ENCODE measurements around the gene ZNF496.

DNA sequence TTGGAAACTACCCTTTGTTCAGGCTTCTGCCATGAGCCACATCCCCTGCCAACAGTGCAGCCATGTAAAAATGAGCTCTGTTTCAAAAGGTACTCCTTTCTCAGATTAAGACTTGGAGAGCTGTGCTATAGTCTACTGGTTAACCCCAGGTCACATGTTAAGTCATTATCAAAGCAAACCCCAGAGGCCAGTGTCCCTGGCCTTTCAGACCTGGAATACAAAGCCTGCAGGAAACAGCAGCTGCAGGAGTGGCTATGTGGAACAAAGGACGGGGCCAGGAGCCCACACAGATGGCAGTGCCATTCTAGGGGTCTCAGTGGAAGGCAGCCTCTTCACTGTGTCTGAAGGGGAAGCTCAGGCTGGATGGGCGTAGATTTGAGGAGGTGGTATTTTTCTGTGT is 6.7 kb downstream of the ZNF496 start:
- no peak for TF ChIP-seq PPARD (CRISPR knock-in tag; IDR thresholded peaks at IDR 0.05)
- TF ChIP-seq E2F1 (CRISPR knock-in tag; IDR thresholded peaks at IDR 0.05), result no peak
- TF ChIP-seq RNF2 (IDR thresholded peaks at IDR 0.05), result no peak
- TF ChIP-seq BRCA1 (IDR thresholded peaks at IDR 0.05), result no peak
- TF ChIP-seq BRCA1 (CRISPR knock-in tag; IDR thresholded peaks at IDR 0.05), result no peak
- TF ChIP-seq MLX (CRISPR knock-in tag; conservative IDR thresholded peaks at IDR 0.05), result no peak
- TF ChIP-seq BRD4 (IDR thresholded peaks at IDR 0.05), result no peak
- TF ChIP-seq CEBPB (tag; IDR thresholded peaks at IDR 0.05), result no peak
- no peak for TF ChIP-seq NELFE (IDR thresholded peaks at IDR 0.05; ENCODE audit: insufficient read depth, insufficient read length)
- no peak for TF ChIP-seq CTCF (IDR thresholded peaks at IDR 0.05 in 2 of 3, conservative IDR thresholded peaks at IDR 0.05 in 1 of 3; ENCODE audit: insufficient read depth in 2 of 3, low read depth in 1 of 3, low read length in 3 of 3)
- no peak for TF ChIP-seq POLR2A (conservative IDR thresholded peaks at IDR 0.05)
- TF ChIP-seq HDAC6 (IDR thresholded peaks at IDR 0.05; ENCODE audit: low read depth, low read length), result no peak
- no peak for TF ChIP-seq NFYB (IDR thresholded peaks at IDR 0.05; ENCODE audit: extremely low read depth, insufficient read length)
- TF ChIP-seq NFIC (IDR thresholded peaks at IDR 0.05), result no peak
- TF ChIP-seq ZNF780A (CRISPR knock-in tag; IDR thresholded peaks at IDR 0.05), result no peak
